DMS53 treated with DMSO at 0.1 percent for 48 hours (cell line): Measurements from ENCODE around the gene RHBDD1.
"Not testable (repeated sequence)": the region's sequence is repeated elsewhere in the genome, so short reads cannot be mapped to it uniquely, and the experiment has no call there.

ENCODE experiments used
- DNase-seq: peaks from one replicate; lab custom pipeline; 2025; ENCODE audit not compliant: unreplicated experiment; lab: John Stamatoyannopoulos, UW

RHBDD1 gene

DNA sequence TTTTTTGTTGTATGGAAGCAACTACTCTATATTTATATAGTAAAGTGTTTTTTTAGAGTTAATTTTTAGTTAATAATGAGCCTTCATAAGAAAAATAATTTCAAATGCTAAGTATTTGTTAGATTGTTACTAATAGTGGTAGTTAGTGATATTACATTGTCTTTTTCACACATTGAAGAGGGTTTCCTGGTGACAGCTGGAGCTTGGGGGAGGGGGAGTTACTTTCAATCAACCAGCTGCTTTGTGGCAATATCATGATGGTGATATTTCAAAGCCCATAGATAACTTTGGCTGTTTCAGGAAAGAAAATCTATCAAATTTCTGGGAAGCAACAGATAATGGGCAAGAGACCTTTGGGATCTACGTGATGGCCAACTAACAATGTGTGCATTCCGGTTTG, 4.1 kb downstream of the RHBDD1 start:
- peak; percentile 41 for DNase-seq

- not testable (repeated sequence) for DNase-seq
Observed at GRCh38 chr2:226843001-226843400, 7.1 kb downstream of the RHBDD1 start.

DNA sequence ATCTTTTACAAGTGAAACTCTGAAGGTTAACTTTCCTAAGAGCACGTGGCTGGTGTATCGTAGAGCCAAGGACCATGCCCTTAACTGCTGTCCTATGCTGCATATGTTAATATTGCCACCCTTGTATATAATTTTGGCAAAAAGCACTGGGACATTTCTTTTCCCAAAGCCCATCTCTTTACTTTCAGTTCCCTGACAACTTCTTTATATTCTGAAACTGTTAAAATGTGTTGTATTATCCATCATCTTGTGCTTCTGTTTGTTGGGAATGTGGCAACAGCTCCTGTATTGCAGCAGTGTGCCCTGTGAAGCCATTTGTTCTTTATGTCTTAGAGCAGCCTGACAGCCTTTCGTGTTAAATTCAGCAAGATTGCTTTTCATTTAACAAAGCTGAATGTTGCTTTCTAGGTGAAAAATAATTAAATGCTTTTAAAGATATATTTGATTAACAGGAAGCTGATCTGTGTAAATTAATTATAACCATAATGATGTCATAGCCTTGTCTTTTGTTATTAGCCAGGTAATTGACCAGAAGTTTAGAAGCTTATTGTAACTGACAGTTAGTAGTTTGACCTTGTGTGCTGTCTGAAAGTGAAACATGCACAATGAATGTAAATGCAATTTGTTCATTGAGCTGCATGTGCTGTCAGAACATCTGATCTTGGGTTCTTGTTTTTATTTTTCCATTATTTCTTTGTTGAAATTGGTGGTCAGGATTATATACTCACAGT, 9.7 kb downstream of the RHBDD1 start:
- DNase-seq = no peak

DNA sequence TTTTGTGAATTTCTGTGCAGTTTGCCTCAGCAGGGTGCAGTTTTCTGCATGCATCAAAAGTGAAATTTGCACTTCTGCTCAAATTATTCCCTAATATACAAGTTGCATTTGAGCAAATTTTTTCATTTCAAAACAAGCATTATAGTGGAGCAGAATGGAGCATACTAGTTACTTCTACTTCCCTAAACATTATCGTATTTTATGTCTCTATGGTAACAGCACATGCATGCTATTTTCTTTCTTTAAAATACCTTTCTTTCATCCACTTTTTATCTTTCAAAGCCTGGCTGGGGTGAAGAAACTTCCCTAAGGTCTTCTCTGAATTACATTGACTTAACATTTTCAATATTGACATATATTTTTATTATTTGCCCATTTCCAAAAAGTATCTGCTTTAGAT, 11.2 kb downstream of the RHBDD1 start:
- no peak for DNase-seq

- no peak for DNase-seq
Observed at GRCh38 chr2:226847511-226847910, 11.7 kb downstream of the RHBDD1 start.

DNA sequence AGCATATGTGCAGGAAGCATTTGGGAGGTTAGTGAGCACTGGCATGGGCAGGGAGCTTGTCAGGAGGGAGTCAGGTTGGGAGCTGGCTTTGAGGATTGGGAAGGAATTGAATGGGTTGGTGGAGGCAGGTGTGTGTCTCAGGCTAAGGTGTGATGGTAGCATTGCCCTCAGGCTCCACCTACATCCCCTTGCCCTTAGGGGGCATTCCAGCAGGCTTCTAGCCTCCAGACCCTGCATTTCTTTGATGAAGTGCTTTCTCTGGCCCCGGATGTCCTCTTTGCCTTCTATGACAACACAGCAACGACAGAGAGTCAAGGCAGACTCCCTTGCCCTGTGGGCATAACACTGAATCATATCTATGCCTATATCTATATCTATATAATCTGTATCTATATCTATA, 13.5 kb downstream of the RHBDD1 start:
- DNase-seq = no peak

- DNase-seq = no peak
Observed at GRCh38 chr2:226850024-226850423, 14.2 kb downstream of the RHBDD1 start.

DNA sequence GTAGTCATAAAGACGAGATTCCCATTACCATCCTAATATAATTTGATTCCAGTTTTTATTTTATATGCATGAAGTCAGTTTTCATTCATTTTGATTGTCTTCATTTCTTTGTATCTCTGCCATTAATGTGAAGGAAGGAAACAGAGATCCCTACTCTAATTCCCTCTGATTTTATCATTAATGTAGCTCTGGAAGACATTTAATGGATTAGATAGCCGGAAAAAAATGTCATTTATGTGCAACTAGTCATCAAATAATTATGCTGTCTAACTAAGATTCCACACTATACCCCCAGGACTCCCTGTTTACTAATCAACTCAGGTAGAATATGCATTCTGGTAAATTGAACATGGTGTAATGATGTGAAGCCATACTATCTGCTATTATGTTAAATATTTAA, 19.9 kb downstream of the RHBDD1 start:
- DNase-seq = no peak

DNA sequence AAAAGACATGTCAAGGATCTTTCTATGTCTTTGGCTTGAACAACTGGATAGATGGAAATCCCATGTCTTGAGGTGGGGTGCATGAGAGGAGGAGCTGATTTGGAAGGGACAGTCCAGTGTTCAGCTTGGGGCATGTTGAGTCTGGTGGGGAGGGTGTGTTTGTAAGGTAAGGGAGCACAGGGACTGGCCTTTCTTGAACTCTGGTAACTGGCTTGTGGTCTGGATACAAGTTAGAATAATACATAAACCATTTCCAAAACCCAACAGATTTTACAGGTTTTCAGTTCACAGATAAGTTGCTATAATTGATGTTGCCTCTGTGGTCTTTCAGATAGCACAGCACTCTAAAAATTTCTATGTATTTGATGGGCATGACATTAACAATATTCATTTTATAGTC, 24.2 kb downstream of the RHBDD1 start:
- DNase-seq = no peak

- no peak for DNase-seq
Observed at GRCh38 chr2:226862623-226863022, 26.8 kb downstream of the RHBDD1 start.

GRCh38 chr2:226865273-226865672, 29.4 kb downstream of the RHBDD1 start:
- no peak for DNase-seq

- no peak for DNase-seq
Observed at GRCh38 chr2:226865710-226866109, 29.9 kb downstream of the RHBDD1 start.

DNA sequence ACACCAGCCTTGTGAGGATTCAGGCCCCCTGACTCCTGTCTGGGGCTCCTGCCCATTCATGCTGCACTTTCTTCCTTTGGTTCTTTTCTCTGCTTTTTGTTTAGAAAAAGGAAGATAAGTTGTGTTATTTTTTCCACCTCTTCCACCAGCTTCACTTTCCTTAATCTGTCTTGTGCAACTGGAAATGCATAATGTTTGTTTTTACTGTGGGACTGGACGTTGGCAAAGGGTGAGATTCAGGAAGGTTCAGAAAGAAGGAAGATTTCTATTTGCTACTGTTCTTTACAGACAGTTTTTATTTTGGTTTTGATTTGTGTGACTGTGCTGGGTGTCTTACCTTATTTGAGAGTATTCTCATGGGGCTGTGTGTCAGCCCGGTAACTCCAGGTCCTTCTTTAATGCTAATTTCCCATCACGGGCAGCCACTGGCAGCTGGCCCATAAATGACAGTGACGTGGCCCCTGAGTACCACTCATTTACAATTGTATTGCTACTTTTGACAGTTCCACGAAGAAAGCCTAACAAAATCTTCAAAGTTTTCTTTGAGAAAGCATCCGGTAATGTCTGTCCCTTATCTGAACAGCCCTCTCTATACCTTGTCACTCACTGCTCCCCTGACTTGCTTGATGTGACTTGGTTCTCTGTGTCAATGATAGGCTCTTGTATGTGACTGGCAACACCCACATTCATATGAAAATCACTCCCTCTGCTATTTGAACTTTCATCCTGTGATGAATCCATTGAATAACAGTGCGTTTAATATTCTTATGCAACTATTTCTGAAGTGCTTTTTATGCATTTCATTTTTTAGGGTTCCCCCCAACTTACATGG, 32.7 kb downstream of the RHBDD1 start:
- no peak for DNase-seq

DNA sequence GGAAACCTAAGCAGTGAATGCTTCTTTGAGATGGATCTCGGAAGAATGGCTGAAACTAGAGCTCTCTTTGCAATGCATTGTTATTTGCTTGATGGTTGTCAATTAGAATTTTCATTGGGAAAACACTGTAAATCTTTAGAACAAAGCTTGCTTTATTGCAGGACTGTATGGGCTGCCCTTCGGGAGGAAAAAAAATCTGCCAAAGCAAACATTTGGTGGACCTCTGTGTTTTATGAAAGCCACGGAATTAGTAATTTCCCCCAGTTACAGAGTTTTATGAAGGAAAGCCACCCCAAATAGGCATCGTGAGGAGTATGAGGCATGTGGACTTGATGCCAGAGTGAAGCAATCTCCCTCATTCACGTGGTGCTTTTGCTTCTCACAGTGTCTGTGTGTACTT, 33.5 kb downstream of the RHBDD1 start:
- DNase-seq = no peak

- DNase-seq = no peak
Observed at GRCh38 chr2:226873051-226873620, 37.3 kb downstream of the RHBDD1 start.

DNA sequence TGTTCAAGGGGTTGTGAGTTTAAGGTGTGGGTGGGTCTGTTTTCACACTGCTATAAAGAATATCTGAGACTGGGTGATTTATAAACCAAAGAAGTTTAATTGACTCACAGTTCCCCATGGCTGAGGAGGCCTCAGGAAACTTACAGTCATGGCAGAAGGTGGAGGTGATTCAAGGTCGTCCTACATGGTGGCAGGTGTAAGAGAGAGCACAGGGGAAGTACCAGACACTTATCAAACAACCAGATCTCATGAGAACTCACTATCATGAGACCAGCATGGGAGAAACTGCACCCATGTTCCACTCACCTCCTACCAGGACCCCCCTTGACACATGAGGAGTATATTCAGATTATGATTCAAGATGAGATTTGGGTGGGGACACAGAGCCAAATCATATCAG, 38.0 kb downstream of the RHBDD1 start:
- no peak for DNase-seq

DNA sequence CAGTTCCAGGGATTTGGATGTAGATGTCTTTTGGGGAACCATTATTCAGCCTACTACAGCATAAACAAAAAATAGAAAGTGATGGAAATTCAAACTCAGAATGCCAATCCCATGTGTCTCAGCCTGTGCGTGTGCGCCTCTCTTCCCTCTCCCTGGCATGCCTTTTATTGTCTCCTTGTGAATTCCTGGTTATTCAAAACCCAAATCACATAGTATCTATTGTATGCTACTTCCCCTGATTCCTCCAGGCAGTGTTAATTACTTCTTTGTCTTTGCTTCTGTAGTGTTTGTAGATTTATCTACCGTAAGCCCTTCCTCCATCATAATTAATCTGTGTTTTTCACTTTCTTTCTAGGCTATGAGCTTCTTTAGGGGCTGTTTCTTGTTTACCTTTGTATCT, 38.9 kb downstream of the RHBDD1 start:
- no peak for DNase-seq

GRCh38 chr2:226875438-226876225, 39.8 kb downstream of the RHBDD1 start:
- no peak for DNase-seq

- no peak for DNase-seq
Observed at GRCh38 chr2:226877491-226877890, 41.6 kb downstream of the RHBDD1 start.

- DNase-seq = no peak
Observed at GRCh38 chr2:226881287-226881686, 45.4 kb downstream of the RHBDD1 start.

DNA sequence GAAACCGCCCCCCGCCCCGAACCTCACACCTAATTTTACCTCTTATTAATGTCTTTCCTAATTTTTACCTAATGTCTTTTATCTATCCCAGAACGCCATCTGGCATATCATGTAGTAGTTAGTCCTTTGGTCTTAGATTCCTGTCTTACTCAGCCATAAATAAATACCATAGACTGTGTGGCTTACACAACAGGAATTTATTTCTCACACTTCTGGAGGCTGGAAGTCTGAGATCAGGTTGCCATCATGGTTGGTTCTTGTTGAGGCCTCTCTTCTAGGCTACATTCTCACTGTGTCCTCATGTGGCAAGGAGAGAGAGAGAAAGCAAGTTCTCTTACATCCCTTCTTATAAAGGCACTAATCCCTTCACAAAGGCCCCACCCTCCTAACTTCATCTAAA, 46.8 kb downstream of the RHBDD1 start:
- no peak for DNase-seq
